Peyer's patch (tissue), 4 donors: Measurements from ENCODE around the gene ST3GAL4. TPM values are rescaled to one million over a fixed set of nuclear protein-coding genes. Genes with fewer than 3 reads are reported as not detected.
A peak's percentile ranks its signal among the peaks of the same experiment; 100 is the strongest.

Experiments used
- DNase-seq, 3 donors: peaks; one replicate each; pipeline ENCODE4 v3.0.0-alpha.2; 2017 to 2019
- H3K27ac ChIP-seq, 4 donors: fragments of 200-600 bp; sonication (generic); one replicate each; pipeline ENCODE4 v1.5.1; 2016 to 2019
- H3K27me3 ChIP-seq, 2 donors: fragments of 200-600 bp; sonication (generic); one replicate each; pipeline ENCODE4 v1.5.1; 2019
- H3K36me3 ChIP-seq, 3 donors: fragments of 200-600 bp; sonication (generic); one replicate each; pipeline ENCODE4 v1.5.1; 2016 to 2019
- H3K4me1 ChIP-seq, 4 donors: fragments of 200-600 bp; sonication (generic); one replicate each; pipeline ENCODE4 v1.5.1; 2016 to 2019
- H3K4me3 ChIP-seq, 4 donors: fragments of 200-600 bp; sonication (generic); 1 replicate in 3 of 4; 2 replicates in 1 of 4; pipeline ENCODE4 v1.5.1; 2016 to 2019; ENCODE audit warnings: mild to moderate bottlenecking in 1 of 4
- H3K9me3 ChIP-seq, 4 donors: fragments of 200-600 bp; sonication (generic); one replicate each; pipeline ENCODE4 v1.5.1; 2016 to 2019; ENCODE audit warnings: mild to moderate bottlenecking in 1 of 4
- POLR2A ChIP-seq, 2 donors: fragments of 450-650 bp; IDR thresholded peaks; one replicate each; pipeline ENCODE4 v1.5.1; 2017; ENCODE audit warnings: antibody characterized with exemption in 2 of 2, mild to moderate bottlenecking in 2 of 2, moderate library complexity in 2 of 2
- total RNA-seq, 4 donors: library from RNA; depleted of rRNA; stranded (reverse); fragments of >200 nt; gene quantifications; one replicate each; pipeline ENCODE4 v1.1.0, GENCODE V29; 2016
- TF ChIP-seq, protein P1 (sequence below), 6 experiments: fragments of 450-650 bp in 4 of 6; fragments of 200-600 bp in 2 of 6; sonication (generic) in 1 of 6; IDR thresholded peaks; one replicate each; pipeline ENCODE4 v1.5.1; 2017 to 2019; ENCODE audit warnings: antibody characterized with exemption in 6 of 6, mild to moderate bottlenecking in 3 of 6, moderate library complexity in 1 of 6

ST3GAL4 gene
- total RNA-seq, 4 donors from 2014 or later: 1.1 to 14.0 (median 8.6) TPM

DNA sequence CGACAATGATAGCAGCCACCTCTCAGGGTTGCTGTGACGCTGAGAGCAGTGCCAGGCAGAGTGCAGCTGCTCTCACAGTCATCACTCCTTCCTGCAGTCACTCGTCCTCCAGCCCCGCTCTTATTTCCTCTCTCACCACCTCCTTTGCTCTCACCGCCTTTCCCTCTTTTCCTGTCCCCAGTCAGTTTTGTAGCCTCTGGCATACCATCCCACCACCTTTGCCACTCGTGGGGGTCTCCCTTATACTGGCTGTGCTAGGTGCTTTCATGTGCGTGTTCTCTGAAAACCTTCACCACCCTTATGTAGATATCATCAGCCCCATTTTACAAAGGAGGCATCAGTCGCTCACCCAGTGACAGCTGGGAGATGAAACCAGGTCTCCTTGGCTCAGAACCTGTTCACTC lies 19.3 kb upstream of the ST3GAL4 start:
- Histone ChIP-seq H3K27ac (no peak overlapping the region), H3K4me1 (no peaks in the 10 kb centered on the region), H3K4me3 (no peak overlapping the region), H3K9me3 (no peaks in the 10 kb centered on the region), H3K36me3 (no peaks in the 10 kb centered on the region), H3K27me3 (no peaks in the 10 kb centered on the region)
- no peak for TF ChIP-seq POLR2A (IDR thresholded peaks at IDR 0.05)
- TF ChIP-seq, protein P1, sequence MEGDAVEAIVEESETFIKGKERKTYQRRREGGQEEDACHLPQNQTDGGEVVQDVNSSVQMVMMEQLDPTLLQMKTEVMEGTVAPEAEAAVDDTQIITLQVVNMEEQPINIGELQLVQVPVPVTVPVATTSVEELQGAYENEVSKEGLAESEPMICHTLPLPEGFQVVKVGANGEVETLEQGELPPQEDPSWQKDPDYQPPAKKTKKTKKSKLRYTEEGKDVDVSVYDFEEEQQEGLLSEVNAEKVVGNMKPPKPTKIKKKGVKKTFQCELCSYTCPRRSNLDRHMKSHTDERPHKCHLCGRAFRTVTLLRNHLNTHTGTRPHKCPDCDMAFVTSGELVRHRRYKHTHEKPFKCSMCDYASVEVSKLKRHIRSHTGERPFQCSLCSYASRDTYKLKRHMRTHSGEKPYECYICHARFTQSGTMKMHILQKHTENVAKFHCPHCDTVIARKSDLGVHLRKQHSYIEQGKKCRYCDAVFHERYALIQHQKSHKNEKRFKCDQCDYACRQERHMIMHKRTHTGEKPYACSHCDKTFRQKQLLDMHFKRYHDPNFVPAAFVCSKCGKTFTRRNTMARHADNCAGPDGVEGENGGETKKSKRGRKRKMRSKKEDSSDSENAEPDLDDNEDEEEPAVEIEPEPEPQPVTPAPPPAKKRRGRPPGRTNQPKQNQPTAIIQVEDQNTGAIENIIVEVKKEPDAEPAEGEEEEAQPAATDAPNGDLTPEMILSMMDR (IDR thresholded peaks at IDR 0.05): no peak
- peak in 1 of 3 donors; percentile 24 for DNase-seq

DNA sequence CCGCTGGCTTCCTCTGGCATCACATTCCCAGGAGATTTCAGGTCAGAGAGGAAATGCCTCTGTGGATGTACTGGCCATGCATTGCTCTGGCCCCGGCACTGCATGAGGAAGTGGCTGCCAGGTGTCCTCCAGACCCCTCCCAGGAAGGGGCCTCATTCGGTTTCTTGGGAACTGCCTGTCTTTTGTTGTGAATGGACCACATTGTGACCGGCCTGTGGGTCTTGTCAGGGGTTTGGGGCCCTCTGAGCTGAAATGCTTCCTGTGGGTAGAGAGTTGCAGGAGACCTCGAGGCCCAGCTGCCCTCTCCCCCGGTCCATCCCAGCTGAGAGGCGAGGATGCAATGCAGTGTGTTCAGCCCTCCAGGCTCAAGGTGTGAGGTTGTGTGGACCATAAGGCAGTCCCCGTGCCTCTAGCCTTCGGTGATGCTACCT lies 18.8 kb upstream of the ST3GAL4 start:
- Histone ChIP-seq H3K36me3 (no peaks in the 10 kb centered on the region), H3K27me3 (no peaks in the 10 kb centered on the region), H3K4me3 (no peak overlapping the region), H3K9me3 (no peaks in the 10 kb centered on the region), H3K27ac (peak overlapping the region in 1 of 4 donors; percentile 19), H3K4me1 (no peaks in the 10 kb centered on the region)
- peak in 1 of 3 donors; percentile 23 for DNase-seq
- TF ChIP-seq, protein P1 (IDR thresholded peaks at IDR 0.05): no peak
- no peak for TF ChIP-seq POLR2A (IDR thresholded peaks at IDR 0.05)

DNA sequence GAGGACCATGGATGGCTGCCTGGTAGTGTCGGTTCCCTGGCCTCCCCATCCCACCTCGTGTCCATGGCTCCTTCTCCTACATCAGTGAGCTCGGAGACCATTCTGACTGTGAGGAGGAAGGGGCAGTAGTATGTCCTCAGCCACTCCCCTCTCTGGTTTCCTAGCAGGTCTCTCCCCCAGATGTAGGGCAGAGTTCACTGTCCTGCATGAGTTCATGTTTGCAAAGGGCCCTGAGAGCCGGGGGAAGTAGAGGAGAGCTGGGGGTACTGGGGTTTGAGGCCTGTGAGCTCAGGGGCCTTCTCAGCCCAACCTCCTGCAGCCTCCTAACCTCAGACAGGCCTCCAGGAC lies 18.4 kb upstream of the ST3GAL4 start:
- no peaks in the 10 kb centered on the region for H3K9me3 ChIP-seq
- TF ChIP-seq POLR2A (IDR thresholded peaks at IDR 0.05): no peak
- TF ChIP-seq, protein P1 (IDR thresholded peaks at IDR 0.05): no peak
- DNase-seq: no peak
- H3K27ac ChIP-seq: peak overlapping the region in 1 of 4 donors; percentile 19
- H3K4me1 ChIP-seq: no peaks in the 10 kb centered on the region
- no peak overlapping the region for H3K4me3 ChIP-seq
- no peaks in the 10 kb centered on the region for H3K27me3 ChIP-seq
- no peaks in the 10 kb centered on the region for H3K36me3 ChIP-seq

DNA sequence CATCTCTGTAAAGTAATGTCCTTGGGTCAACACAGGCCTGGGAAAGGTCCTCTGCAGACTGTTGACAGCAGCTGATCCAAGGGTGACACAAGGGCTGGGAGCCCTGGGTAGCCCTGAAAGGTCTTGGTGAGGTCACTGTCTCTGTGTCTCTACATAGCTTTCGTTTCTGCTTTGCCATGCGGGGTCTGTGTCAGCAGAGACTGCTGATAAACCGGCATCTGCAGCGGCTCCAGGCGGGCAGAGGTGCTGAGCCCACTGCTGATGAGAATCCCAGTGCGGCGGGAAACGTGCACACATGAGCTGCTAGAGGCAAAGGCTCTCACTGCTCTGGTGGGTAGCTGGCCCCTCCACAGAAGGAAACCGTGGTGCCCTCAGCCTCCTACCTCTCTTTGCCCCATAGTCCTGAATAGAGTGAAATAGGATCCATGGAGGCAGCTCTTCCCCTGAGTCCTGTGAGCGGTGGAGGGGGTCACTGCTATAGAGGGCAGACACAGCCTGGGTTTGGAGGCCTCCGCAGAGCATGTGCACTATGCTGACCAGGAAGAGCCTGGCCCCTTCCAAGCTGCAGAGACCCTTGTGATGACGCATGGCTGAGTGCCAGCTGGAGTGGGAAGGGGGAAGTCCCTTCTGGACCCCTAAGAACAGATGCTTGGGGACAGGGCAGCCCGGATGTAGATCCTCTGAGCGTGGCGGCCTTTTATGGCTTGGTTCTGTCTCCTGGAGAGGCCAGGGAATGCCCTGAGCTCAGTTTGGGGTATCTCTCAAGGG lies 17.8 kb upstream of the ST3GAL4 start:
- H3K36me3 ChIP-seq: no peaks in the 10 kb centered on the region
- H3K4me3 ChIP-seq: no peak overlapping the region
- TF ChIP-seq, protein P1 (IDR thresholded peaks at IDR 0.05): no peak
- no peak for TF ChIP-seq POLR2A (IDR thresholded peaks at IDR 0.05)
- no peak overlapping the region for H3K27ac ChIP-seq
- no peaks in the 10 kb centered on the region for H3K9me3 ChIP-seq
- H3K4me1 ChIP-seq: no peaks in the 10 kb centered on the region
- DNase-seq: peak in 1 of 3 donors; percentile 40
- no peaks in the 10 kb centered on the region for H3K27me3 ChIP-seq

DNA sequence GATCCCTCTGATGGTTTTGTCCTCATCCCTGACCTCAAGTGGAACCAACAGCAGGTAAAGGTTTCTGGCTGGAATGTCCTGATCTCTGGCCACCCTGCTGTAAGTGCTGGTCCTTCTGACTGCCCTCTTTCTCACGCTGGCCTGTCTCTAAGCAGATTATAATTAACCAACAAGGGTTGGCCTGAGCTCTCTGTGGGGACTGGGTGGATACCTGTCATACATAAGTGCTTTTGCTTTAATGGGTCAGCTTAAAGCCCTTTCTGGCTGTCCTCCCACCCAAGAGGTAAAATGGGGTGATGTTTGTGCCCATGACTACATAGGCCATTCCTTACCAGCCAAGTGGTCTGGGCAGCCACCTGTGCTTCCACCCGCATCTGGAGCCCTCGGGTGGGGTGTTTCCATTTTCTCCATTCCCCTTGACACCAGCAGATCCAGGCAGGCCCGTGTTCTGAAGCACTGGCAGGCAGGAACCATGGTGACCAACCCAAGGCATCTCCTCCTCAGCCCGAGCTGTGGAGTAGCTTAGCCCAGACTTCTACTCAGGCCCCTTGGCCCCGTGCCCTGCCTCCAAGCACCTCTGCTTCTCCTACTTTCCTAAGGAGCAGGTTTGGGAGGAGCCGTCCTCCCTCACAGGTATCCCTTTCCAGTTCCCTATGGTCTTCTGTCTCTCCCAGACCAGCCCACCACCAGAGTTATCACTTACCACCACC lies 17.0 kb upstream of the ST3GAL4 start:
- H3K27me3 ChIP-seq: no peaks in the 10 kb centered on the region
- H3K36me3 ChIP-seq: peaks cover 0 to 8% (median 0%) of the 10 kb centered on the region in 3 donors
- no peak overlapping the region for H3K4me3 ChIP-seq
- H3K9me3 ChIP-seq: no peaks in the 10 kb centered on the region
- H3K4me1 ChIP-seq: no peaks in the 10 kb centered on the region
- DNase-seq: peak in 1 of 3 donors; percentile 31
- no peak overlapping the region for H3K27ac ChIP-seq
- TF ChIP-seq, protein P1 (IDR thresholded peaks at IDR 0.05): no peak
- TF ChIP-seq POLR2A (IDR thresholded peaks at IDR 0.05): no peak
